Measurements from ENCODE around the gene MRPL48. TPM values are rescaled to one million over a fixed set of nuclear protein-coding genes. Genes with fewer than 3 reads are reported as not detected.

The MRPL48 gene
- total and polyA plus RNA-seq, 10 of the 15 experiments (the other 5 are each of a cell fraction or from before 2014, with no cell fraction given), result 46.7 to 159 (median 83.4) TPM

- H3K4me2 ChIP-seq (ENCODE audit: control insufficient read depth, insufficient read depth), result peak overlapping the region; percentile 73
- TF ChIP-seq STAT1 (conservative IDR thresholded peaks at IDR 0.05), result no peak
- TF ChIP-seq SMARCA5 (IDR thresholded peaks at IDR 0.05), result no peak
- TF ChIP-seq RELA (IDR thresholded peaks at IDR 0.05; ENCODE audit: borderline replicate concordance, partially characterized antibody), result no peak
- TF ChIP-seq TARDBP (IDR thresholded peaks at IDR 0.05; ENCODE audit: borderline replicate concordance), result no peak
- TF ChIP-seq IRF3 (IDR thresholded peaks at IDR 0.05), result no peak
- TF ChIP-seq BACH1 (IDR thresholded peaks at IDR 0.05; ENCODE audit: borderline replicate concordance), result no peak
- no peak for TF ChIP-seq SP1 (IDR thresholded peaks at IDR 0.05; ENCODE audit: low read depth, low read length)
- TF ChIP-seq PAX8 (IDR thresholded peaks at IDR 0.05), result no peak
- TF ChIP-seq NR2F1 (conservative IDR thresholded peaks at IDR 0.05), result no peak
- TF ChIP-seq BCLAF1 (IDR thresholded peaks at IDR 0.05), result no peak
- no peak for TF ChIP-seq NFIC (IDR thresholded peaks at IDR 0.05; ENCODE audit: low read depth, low read length)
- TF ChIP-seq ZBTB33 (IDR thresholded peaks at IDR 0.05), result no peak
- TF ChIP-seq NFXL1 (IDR thresholded peaks at IDR 0.05; ENCODE audit: borderline replicate concordance), result no peak
- TF ChIP-seq SMC3 (IDR thresholded peaks at IDR 0.05; ENCODE audit: borderline replicate concordance, low read length), result no peak
- no peak for TF ChIP-seq LARP7 (IDR thresholded peaks at IDR 0.05)
- no peak for TF ChIP-seq CBFB (IDR thresholded peaks at IDR 0.05; ENCODE audit: low read depth)
- no peak overlapping the region for H2AFZ ChIP-seq (ENCODE audit: control insufficient read depth, low read depth, low read length)
- ChIA-PET SMC1A (ENCODE audit: uncharacterized antibody, unreplicated experiment) (no interaction called here), RAD21 (ENCODE audit: unreplicated experiment) (interaction anchor here (1.4 kb wide), 1 partner anchor 11 kb away, joined by 5 read pairs; no protein-coding TSS in a partner anchor), CTCF (interaction anchor here (1.3 kb wide), 1 partner anchor 10 kb away, joined by 4 read pairs; no protein-coding TSS in a partner anchor), POLR2A (no interaction called here)
- no peaks in the 10 kb centered on the region for H3K27me3 ChIP-seq (replicated peaks in 1 of 2; ENCODE audit: control insufficient read depth in 2 of 2, insufficient read depth in 2 of 2, low read length in 1 of 2)
- no peak for DNase-seq (ENCODE audit: low read depth, low spot score)
- intact Hi-C loops (cut with micrococcal nuclease; ENCODE audit: unreplicated experiment) (no loop called here), in situ Hi-C loops (cut with MboI) (no loop called here)
- no peaks in the 10 kb centered on the region for H4K20me1 ChIP-seq (ENCODE audit: control insufficient read depth, insufficient read depth)
- H3K9me3 ChIP-seq (replicated peaks; ENCODE audit: control insufficient read depth, insufficient read depth, low read length), result no peaks in the 10 kb centered on the region
- peaks cover 17% of the 10 kb centered on the region for H3K79me2 ChIP-seq (ENCODE audit: control insufficient read depth, insufficient read depth, low read length)
- peaks cover 3% of the 10 kb centered on the region; the same call in 1 of the 2 replicates for H3K4me1 ChIP-seq (ENCODE audit: control insufficient read depth, insufficient read depth, low read length)
- no TSS peak for BruUV-seq (replicated peaks)
- H3K36me3 ChIP-seq (ENCODE audit: control insufficient read depth in 2 of 2, insufficient read depth in 2 of 2, low read length in 1 of 2), result no peaks in the 10 kb centered on the region
- WGBS (ENCODE audit: insufficient coverage, insufficient replicate concordance, low lambda C conversion rate, missing lambda C conversion rate), result 88% methylated on average over 5 of the region's 5 CpGs
- H3K9ac ChIP-seq (ENCODE audit: control insufficient read depth, insufficient read depth, low read length), result no peak overlapping the region; the same call in 1 of the 2 replicates
- no peak for ATAC-seq
- peak overlapping the region; percentile 83; the same call in 1 of the 2 replicates for H3K27ac ChIP-seq (ENCODE audit: control insufficient read depth, insufficient read depth)
- H3K4me3 ChIP-seq, result peak overlapping the region; percentile 83
- no peak for FAIRE-seq
Measured at GRCh38 chr11:73789279-73789670, 1.6 kb downstream of the MRPL48 start.
